Testis (tissue), 2 donors: ENCODE measurements around the gene AKAP14.

Experiments used
- POLR2A ChIP-seq: fragments of 450-650 bp; IDR thresholded peaks from one replicate; pipeline ENCODE4 v1.6.1; 2017; ENCODE audit warnings: antibody characterized with exemption, mild to moderate bottlenecking, moderate library complexity
- TF ChIP-seq, protein P1 (sequence below), 3 experiments: fragments of 450-650 bp in 2 of 3; fragments of 200-600 bp in 1 of 3; sonication (generic) in 1 of 3; IDR thresholded peaks; one replicate each; pipeline ENCODE4 v1.5.1; 2016 to 2019; ENCODE audit warnings: antibody characterized with exemption in 3 of 3, mild to moderate bottlenecking in 2 of 3, moderate library complexity in 1 of 3

DNA sequence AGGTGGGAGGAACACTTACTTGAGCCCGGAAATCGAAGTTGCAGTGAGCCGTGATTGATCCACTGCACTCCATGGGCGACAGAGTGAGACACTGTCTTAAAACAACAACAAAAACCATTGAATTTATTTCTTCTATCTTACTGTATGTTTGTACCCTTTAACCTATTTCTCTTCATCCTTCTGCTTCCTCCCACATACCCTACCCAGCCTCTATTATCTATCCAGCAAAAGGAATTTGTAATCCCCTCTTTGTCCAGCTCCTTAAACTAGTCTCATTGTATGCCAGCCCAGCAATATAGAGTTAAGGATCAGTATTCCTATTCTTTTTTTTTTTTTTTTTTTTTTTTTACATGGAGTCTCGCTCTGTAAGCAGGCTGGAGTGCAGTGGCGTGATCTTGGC is 49.8 kb downstream of the AKAP14 start:
- TF ChIP-seq, protein P1, sequence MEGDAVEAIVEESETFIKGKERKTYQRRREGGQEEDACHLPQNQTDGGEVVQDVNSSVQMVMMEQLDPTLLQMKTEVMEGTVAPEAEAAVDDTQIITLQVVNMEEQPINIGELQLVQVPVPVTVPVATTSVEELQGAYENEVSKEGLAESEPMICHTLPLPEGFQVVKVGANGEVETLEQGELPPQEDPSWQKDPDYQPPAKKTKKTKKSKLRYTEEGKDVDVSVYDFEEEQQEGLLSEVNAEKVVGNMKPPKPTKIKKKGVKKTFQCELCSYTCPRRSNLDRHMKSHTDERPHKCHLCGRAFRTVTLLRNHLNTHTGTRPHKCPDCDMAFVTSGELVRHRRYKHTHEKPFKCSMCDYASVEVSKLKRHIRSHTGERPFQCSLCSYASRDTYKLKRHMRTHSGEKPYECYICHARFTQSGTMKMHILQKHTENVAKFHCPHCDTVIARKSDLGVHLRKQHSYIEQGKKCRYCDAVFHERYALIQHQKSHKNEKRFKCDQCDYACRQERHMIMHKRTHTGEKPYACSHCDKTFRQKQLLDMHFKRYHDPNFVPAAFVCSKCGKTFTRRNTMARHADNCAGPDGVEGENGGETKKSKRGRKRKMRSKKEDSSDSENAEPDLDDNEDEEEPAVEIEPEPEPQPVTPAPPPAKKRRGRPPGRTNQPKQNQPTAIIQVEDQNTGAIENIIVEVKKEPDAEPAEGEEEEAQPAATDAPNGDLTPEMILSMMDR (IDR thresholded peaks at IDR 0.05), result no peak
- no peak for TF ChIP-seq POLR2A
